Measurements from ENCODE around the gene DDC. TPM values are rescaled to one million over a fixed set of nuclear protein-coding genes. Genes with fewer than 3 reads are reported as not detected.
"Not testable (repeated sequence)": the region's sequence is repeated elsewhere in the genome, so short reads cannot be mapped to it uniquely, and the experiment has no call there.

Gene DDC
- total RNA-seq, 3 donors from 2014 or later (not counting 1 experiment from before 2014, with no cell fraction given), result not detected

DNA sequence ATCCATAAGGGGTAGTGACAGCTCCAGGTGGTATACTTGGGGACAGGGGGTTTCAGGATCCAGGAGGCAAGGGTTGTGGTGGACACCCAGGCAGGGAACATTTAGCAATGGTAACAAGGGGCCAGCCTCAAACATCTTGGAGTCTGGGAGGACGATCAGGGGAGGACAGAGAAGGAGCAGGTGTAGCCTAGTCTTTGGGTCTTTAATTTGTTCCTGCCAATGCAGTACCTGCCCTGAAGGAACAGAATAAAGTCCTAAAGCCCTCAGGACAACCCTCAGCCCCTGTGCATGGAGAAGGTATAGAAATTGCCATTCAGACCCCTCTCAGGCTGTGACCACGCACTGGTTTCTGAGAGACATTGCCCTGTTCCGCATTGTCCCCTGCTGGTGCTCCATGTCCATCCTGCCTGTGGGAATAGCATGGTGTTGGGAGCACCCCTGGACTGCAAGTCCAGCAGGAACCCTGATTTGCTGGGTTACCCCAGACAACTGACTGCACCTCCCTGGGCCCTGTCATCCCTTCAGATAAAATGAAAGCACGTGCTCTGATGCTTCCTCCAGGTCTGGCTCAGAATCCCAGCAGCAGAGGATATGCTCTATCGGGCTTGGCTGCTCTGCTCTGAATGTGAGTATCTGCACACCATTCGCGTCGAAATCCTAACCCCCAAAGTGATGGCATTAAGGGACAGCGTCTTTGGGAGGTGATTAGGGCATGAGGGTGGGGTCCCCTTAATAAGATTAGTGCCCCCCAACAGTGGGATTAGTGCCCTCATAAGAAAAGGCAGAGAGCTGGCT is 24.2 kb downstream of the DDC start:
- H3K9me3 ChIP-seq (ENCODE audit: control insufficient read depth, insufficient read depth, low read length), result no peaks in the 10 kb centered on the region
- DNase-seq (no peak), ATAC-seq (no peak)
- H3K9me3 Mint-ChIP-seq, result no peaks in the 10 kb centered on the region
- 94% methylated on average over 9 of the region's 9 CpGs for WGBS (ENCODE audit: insufficient coverage)
- no peak overlapping the region for H3K4me3 Mint-ChIP-seq
- H3K4me3 ChIP-seq (ENCODE audit: low read length), result no peak overlapping the region
- H3K36me3 ChIP-seq (ENCODE audit: control insufficient read depth, insufficient read depth, low read length), result no peaks in the 10 kb centered on the region
- H3K36me3 Mint-ChIP-seq, result no peaks in the 10 kb centered on the region
- H3K27me3 Mint-ChIP-seq (ENCODE audit: low read depth in 2 of 2), result no peaks in the 10 kb centered on the region
- no peaks in the 10 kb centered on the region for H3K4me1 ChIP-seq (ENCODE audit: control insufficient read depth, insufficient read depth, low read length)
- no peak overlapping the region for H3K27ac Mint-ChIP-seq
- no peaks in the 10 kb centered on the region for H3K27me3 ChIP-seq (ENCODE audit: control insufficient read depth, insufficient read depth, low read length)
- TF ChIP-seq, protein P1, sequence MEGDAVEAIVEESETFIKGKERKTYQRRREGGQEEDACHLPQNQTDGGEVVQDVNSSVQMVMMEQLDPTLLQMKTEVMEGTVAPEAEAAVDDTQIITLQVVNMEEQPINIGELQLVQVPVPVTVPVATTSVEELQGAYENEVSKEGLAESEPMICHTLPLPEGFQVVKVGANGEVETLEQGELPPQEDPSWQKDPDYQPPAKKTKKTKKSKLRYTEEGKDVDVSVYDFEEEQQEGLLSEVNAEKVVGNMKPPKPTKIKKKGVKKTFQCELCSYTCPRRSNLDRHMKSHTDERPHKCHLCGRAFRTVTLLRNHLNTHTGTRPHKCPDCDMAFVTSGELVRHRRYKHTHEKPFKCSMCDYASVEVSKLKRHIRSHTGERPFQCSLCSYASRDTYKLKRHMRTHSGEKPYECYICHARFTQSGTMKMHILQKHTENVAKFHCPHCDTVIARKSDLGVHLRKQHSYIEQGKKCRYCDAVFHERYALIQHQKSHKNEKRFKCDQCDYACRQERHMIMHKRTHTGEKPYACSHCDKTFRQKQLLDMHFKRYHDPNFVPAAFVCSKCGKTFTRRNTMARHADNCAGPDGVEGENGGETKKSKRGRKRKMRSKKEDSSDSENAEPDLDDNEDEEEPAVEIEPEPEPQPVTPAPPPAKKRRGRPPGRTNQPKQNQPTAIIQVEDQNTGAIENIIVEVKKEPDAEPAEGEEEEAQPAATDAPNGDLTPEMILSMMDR (IDR thresholded peaks at IDR 0.05), result no peak
- no peaks in the 10 kb centered on the region for H3K4me1 Mint-ChIP-seq
- no peak overlapping the region for H3K27ac ChIP-seq (ENCODE audit: low read length)
- intact Hi-C loops (cut with micrococcal nuclease), result no loop called here

- intact Hi-C loops (cut with micrococcal nuclease), result no loop called here
- Mint-ChIP-seq H3K27me3 (ENCODE audit: low read depth in 2 of 2) (no peaks in the 10 kb centered on the region), H3K27ac (no peak overlapping the region), H3K9me3 (no peaks in the 10 kb centered on the region), H3K36me3 (no peaks in the 10 kb centered on the region), H3K4me3 (no peak overlapping the region), H3K4me1 (no peaks in the 10 kb centered on the region)
- 92% methylated on average over 15 of the region's 15 CpGs for WGBS (ENCODE audit: insufficient coverage)
- TF ChIP-seq, protein P1 (IDR thresholded peaks at IDR 0.05), result no peak
- H3K27ac ChIP-seq (ENCODE audit: low read length), result no peak overlapping the region
- H3K4me3 ChIP-seq (ENCODE audit: low read length), result no peak overlapping the region
- H3K27me3 ChIP-seq (ENCODE audit: control insufficient read depth, insufficient read depth, low read length), result no peaks in the 10 kb centered on the region
- ATAC-seq (no peak), DNase-seq (no peak)
- H3K36me3 ChIP-seq (ENCODE audit: control insufficient read depth, insufficient read depth, low read length), result no peaks in the 10 kb centered on the region
- no peaks in the 10 kb centered on the region for H3K9me3 ChIP-seq (ENCODE audit: control insufficient read depth, insufficient read depth, low read length)
- no peaks in the 10 kb centered on the region for H3K4me1 ChIP-seq (ENCODE audit: control insufficient read depth, insufficient read depth, low read length)
Measured at GRCh38 chr7:50539725-50540124, 25.5 kb downstream of the DDC start.

GRCh38 chr7:50538478-50538877 is 26.7 kb downstream of the DDC start:
- H3K4me3 Mint-ChIP-seq, result no peak overlapping the region
- H3K4me3 ChIP-seq (ENCODE audit: low read length), result no peak overlapping the region
- DNase-seq, result no peak
- H3K4me1 ChIP-seq (ENCODE audit: control insufficient read depth, insufficient read depth, low read length), result no peaks in the 10 kb centered on the region
- intact Hi-C loops (cut with micrococcal nuclease), result no loop called here
- no peak for ATAC-seq
- H3K9me3 Mint-ChIP-seq, result no peaks in the 10 kb centered on the region
- H3K27ac Mint-ChIP-seq, result no peak overlapping the region
- H3K27ac ChIP-seq (ENCODE audit: low read length), result no peak overlapping the region
- no peaks in the 10 kb centered on the region for H3K4me1 Mint-ChIP-seq
- H3K27me3 Mint-ChIP-seq (ENCODE audit: low read depth in 2 of 2), result no peaks in the 10 kb centered on the region
- TF ChIP-seq, protein P1 (IDR thresholded peaks at IDR 0.05), result no peak
- no peaks in the 10 kb centered on the region for H3K36me3 ChIP-seq (ENCODE audit: control insufficient read depth, insufficient read depth, low read length)
- WGBS (ENCODE audit: insufficient coverage), result 91% methylated on average over 4 of the region's 4 CpGs
- no peaks in the 10 kb centered on the region for H3K9me3 ChIP-seq (ENCODE audit: control insufficient read depth, insufficient read depth, low read length)
- H3K36me3 Mint-ChIP-seq, result no peaks in the 10 kb centered on the region
- no peaks in the 10 kb centered on the region for H3K27me3 ChIP-seq (ENCODE audit: control insufficient read depth, insufficient read depth, low read length)

DNA sequence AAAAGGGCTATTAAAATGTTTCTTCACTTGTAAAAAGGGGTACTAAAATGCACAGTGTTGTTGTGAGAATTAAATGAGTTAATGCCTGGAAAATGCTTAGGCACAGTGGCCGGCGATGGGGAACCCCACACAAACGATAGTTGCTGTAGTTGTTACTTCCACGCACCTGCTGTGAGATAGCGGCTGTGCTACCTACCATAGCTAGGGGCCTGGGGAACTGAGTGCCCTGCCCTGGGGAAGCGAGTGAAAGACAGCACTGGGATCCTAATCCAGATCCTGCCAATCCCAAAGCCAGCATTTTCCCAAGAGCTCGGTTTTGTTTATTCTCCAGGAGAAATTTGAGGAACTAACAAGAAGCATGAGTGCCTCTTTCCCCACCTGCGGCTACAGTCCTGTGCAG is 27.8 kb downstream of the DDC start:
- Mint-ChIP-seq H3K27ac (no peak overlapping the region), H3K4me3 (no peak overlapping the region), H3K27me3 (ENCODE audit: low read depth in 2 of 2) (no peaks in the 10 kb centered on the region), H3K9me3 (no peaks in the 10 kb centered on the region), H3K36me3 (no peaks in the 10 kb centered on the region), H3K4me1 (no peaks in the 10 kb centered on the region)
- TF ChIP-seq, protein P1 (IDR thresholded peaks at IDR 0.05), result no peak
- Histone ChIP-seq H3K27me3 (ENCODE audit: control insufficient read depth, insufficient read depth, low read length) (no peaks in the 10 kb centered on the region), H3K36me3 (ENCODE audit: control insufficient read depth, insufficient read depth, low read length) (no peaks in the 10 kb centered on the region), H3K9me3 (ENCODE audit: control insufficient read depth, insufficient read depth, low read length) (no peaks in the 10 kb centered on the region), H3K27ac (ENCODE audit: low read length) (no peak overlapping the region), H3K4me3 (ENCODE audit: low read length) (no peak overlapping the region), H3K4me1 (ENCODE audit: control insufficient read depth, insufficient read depth, low read length) (no peaks in the 10 kb centered on the region)
- ATAC-seq (no peak), DNase-seq (no peak)
- 89% methylated on average over 8 of the region's 8 CpGs for WGBS (ENCODE audit: insufficient coverage)
- intact Hi-C loops (cut with micrococcal nuclease), result no loop called here

- H3K4me3 Mint-ChIP-seq; ATAC-seq; DNase-seq; H3K36me3 Mint-ChIP-seq; H3K36me3 ChIP-seq (ENCODE audit: control insufficient read depth, insufficient read depth, low read length); H3K27ac ChIP-seq (ENCODE audit: low read length); intact Hi-C loops (cut with micrococcal nuclease); H3K4me1 ChIP-seq (ENCODE audit: control insufficient read depth, insufficient read depth, low read length); H3K27me3 ChIP-seq (ENCODE audit: control insufficient read depth, insufficient read depth, low read length); H3K9me3 Mint-ChIP-seq; H3K27ac Mint-ChIP-seq; H3K27me3 Mint-ChIP-seq (ENCODE audit: low read depth in 2 of 2); H3K4me1 Mint-ChIP-seq; H3K4me3 ChIP-seq (ENCODE audit: low read length); H3K9me3 ChIP-seq (ENCODE audit: control insufficient read depth, insufficient read depth, low read length): not testable (repeated sequence)
- WGBS (ENCODE audit: insufficient coverage), result 95% methylated on average over 7 of the region's 7 CpGs
Measured at GRCh38 chr7:50535291-50535711, 29.9 kb downstream of the DDC start.
